Measurements from ENCODE around the gene CAND2.

Gene CAND2

DNA sequence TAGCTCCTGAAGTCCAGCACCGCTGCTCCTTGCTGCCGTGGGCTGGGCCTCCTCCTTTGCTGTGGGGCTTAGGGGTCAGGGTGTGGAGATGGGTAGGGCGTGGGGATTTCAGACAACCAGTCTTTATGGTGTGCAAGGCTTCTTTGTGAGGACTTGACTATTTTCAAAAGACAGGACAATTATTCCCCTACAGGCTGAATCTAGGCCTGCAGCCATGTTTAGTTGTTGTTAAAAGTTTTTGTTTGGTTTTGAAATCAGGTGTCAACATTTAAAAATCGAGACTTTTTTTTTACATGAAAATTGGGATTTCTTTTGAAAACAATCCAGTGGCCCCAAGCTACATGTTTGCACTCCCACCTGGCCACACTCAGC lies 34.3 kb downstream of the CAND2 start:
- in situ Hi-C loops (cut with HindIII; ENCODE audit: low sequenced_read_pairs), result no loop called here
- TF ChIP-seq, protein P1, sequence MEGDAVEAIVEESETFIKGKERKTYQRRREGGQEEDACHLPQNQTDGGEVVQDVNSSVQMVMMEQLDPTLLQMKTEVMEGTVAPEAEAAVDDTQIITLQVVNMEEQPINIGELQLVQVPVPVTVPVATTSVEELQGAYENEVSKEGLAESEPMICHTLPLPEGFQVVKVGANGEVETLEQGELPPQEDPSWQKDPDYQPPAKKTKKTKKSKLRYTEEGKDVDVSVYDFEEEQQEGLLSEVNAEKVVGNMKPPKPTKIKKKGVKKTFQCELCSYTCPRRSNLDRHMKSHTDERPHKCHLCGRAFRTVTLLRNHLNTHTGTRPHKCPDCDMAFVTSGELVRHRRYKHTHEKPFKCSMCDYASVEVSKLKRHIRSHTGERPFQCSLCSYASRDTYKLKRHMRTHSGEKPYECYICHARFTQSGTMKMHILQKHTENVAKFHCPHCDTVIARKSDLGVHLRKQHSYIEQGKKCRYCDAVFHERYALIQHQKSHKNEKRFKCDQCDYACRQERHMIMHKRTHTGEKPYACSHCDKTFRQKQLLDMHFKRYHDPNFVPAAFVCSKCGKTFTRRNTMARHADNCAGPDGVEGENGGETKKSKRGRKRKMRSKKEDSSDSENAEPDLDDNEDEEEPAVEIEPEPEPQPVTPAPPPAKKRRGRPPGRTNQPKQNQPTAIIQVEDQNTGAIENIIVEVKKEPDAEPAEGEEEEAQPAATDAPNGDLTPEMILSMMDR (IDR thresholded peaks at IDR 0.05; ENCODE audit: low read depth, low read length), result peak; percentile 19
- DNase-seq (ENCODE audit: low read depth, low spot score), result no peak
- H3K4me3 ChIP-seq (ENCODE audit: low read depth, low read length), result no peak overlapping the region

DNA sequence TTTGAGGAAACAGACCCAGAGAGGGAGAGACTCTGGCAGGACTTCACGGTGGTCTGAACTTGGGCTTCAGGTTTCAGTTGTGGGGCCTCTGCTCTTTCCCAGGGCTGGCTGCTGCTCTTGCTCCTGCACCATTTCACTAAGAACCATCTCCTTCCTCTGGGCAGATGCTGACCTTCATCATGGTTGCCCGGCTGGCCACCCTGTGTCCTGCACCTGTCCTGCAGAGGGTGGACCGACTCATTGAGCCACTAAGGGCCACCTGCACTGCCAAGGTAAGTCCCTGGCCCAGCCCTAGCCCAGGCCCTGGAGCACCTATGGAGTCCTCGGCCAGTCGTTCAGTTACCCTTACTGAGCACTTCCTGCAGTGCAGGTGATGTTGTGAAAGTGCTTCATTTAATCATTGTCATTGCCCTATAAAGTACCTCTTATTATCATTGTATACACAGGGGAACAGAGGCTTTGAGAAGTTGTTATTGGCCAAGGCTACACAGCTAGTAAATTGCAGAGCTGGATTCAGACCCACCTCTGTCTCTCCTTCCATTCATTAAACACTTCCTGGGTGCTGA lies 34.9 kb downstream of the CAND2 start:
- in situ Hi-C loops (cut with HindIII; ENCODE audit: low sequenced_read_pairs), result no loop called here
- DNase-seq (ENCODE audit: low read depth, low spot score), result no peak
- no peak overlapping the region for H3K4me3 ChIP-seq (ENCODE audit: low read depth, low read length)
- TF ChIP-seq, protein P1 (IDR thresholded peaks at IDR 0.05; ENCODE audit: low read depth, low read length), result no peak

DNA sequence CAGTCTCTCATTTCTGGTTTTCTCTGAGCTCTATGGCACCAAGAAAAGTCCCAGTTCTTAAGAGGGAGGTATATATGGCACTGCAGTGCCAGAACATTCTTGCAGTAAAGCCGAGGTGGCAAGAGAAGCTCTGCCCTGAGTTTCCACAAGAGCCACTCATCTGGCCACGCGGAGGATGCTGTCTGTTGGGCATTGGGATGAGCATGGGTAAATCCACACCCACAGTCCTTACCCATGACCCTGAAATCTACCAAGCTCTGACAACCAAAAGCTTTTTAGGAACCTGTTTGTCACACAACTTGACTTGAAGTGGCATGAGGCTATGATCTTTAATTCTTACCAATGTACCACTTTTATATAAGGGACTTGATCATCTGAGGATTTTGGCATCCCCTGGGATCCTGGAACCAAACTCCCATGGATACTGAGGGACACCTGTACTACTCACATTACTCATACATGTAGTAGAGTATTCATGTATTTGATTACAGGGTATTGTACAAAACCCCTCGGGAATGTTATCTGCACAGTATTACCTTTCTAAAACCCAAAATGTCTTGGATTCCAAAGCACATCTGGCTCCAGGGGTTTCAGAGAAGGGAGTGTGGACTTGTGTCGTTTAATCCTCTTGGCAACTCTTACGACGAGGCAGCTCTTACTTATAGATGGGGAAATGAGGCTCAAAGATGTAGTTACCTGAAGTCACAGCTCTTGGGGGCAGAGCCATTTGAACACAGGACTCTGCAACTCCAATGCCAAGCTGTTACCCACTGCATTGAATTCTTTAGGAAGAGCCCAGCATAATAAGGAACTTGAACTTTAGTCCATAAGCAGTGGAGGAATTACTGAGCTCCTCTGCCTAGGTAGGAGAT lies 36.1 kb downstream of the CAND2 start:
- in situ Hi-C loops (cut with HindIII; ENCODE audit: low sequenced_read_pairs), result no loop called here
- TF ChIP-seq, protein P1 (IDR thresholded peaks at IDR 0.05; ENCODE audit: low read depth, low read length), result no peak
- H3K4me3 ChIP-seq (ENCODE audit: low read depth, low read length), result no peak overlapping the region
- no peak for DNase-seq (ENCODE audit: low read depth, low spot score)

DNA sequence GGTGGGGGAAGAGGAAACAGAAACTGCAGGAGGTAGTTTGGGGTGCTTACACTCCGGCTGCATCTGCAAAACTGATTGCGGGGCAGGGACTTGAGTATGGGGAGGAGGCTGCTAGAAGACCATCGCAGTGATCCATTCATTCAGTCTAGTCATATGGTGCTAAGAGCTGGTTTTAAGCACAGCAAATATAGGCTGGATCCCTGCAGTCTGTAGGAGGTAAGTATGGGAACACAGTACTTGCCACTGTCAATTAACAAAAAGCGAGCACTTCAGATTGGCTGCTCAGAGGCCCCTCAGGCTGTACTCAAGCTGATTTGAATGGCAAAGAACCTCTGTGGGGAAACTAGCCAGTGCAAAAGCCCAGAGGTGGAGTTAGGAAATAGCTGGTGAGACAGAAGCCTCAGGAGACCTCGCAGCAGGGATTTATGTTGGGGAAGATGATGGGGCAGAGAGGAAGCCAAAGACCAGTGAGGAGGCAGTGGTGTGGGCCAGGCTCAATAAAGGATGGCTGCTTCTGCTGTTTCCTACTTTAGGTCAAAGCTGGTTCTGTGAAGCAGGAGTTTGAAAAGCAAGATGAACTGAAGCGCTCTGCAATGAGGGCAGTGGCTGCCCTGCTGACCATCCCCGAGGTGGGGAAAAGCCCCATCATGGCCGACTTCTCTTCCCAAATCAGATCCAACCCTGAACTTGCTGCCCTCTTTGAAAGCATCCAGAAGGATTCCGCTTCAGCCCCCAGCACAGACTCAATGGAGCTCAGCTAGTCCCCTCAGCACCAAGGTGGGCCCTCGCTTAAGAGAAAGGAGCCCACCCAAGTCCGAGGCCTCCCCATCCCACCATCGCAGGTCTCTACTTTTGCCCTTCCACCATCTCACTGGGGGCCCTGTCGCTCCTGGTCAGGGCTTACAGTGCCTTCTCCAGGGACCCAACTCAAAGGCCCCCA lies 37.0 kb downstream of the CAND2 start:
- H3K4me3 ChIP-seq (ENCODE audit: low read depth, low read length), result no peak overlapping the region
- TF ChIP-seq, protein P1 (IDR thresholded peaks at IDR 0.05; ENCODE audit: low read depth, low read length), result no peak
- no peak for DNase-seq (ENCODE audit: low read depth, low spot score)
- in situ Hi-C loops (cut with HindIII; ENCODE audit: low sequenced_read_pairs), result no loop called here

DNA sequence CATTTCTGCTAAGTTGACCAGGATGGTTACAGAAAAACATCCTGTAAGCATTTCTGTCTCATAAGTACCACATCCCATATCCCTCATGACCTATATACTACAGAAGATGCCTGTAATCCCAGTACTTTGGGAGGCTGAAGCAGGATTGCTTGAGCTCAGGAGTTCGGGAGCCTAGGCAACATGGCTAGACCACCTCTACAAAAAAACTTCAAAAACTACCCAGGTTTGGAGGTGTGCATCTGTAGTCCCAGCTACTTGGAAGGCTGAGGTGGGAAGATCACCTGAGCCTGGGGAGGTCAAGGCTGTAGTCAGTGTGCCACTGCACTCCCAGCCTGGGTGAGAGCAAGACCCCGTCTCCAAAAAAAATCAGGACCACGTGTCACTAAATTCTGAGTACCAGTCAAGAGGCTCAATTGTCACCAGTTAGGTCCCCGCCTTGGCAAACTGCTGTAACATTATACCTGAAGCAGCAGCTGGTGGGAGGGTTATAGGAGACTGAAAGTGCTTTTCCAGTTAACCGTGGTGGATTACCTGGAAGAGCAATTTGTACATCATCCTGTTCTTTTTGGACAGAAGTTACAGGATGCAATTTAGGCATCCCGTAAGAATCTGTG lies 38.7 kb downstream of the CAND2 start:
- no peak overlapping the region for H3K4me3 ChIP-seq (ENCODE audit: low read depth, low read length)
- TF ChIP-seq, protein P1 (IDR thresholded peaks at IDR 0.05; ENCODE audit: low read depth, low read length), result no peak
- no peak for DNase-seq (ENCODE audit: low read depth, low spot score)
- in situ Hi-C loops (cut with HindIII; ENCODE audit: low sequenced_read_pairs), result no loop called here
